Retina (tissue), 1 donor: ENCODE data around the gene THBS1.

Source experiments
- DNase-seq: peaks from one replicate; pipeline ENCODE4 v3.0.0-alpha.2; 2016

Gene THBS1

DNA sequence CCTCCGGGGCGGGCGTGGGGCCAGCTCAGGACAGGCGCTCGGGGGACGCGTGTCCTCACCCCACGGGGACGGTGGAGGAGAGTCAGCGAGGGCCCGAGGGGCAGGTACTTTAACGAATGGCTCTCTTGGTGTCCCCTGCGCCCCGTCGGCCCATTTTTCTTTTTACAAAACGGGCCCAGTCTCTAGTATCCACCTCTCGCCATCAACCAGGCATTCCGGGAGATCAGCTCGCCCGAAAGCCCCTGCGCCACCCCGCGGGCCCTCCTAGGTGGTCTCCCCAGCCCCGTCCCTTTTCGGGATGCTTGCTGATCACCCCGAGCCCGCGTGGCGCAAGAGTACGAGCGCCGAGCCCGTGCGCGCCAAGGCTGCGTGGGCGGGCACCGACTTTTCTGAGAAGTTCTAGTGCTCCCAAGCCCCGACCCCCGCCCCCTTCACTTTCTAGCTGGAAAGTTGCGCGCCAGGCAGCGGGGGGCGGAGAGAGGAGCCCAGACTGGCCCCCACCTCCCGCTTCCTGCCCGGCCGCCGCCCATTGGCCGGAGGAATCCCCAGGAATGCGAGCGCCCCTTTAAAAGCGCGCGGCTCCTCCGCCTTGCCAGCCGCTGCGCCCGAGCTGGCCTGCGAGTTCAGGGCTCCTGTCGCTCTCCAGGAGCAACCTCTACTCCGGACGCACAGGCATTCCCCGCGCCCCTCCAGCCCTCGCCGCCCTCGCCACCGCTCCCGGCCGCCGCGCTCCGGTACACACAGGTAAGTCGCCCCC, at the start of gene THBS1:
Gene THBS1, plus strand, starts transcription at position 595 of the 757 bp plus-strand sequence. CDS start 779 bp downstream, outside the sequence.
- DNase-seq, result peak; percentile 87

DNA sequence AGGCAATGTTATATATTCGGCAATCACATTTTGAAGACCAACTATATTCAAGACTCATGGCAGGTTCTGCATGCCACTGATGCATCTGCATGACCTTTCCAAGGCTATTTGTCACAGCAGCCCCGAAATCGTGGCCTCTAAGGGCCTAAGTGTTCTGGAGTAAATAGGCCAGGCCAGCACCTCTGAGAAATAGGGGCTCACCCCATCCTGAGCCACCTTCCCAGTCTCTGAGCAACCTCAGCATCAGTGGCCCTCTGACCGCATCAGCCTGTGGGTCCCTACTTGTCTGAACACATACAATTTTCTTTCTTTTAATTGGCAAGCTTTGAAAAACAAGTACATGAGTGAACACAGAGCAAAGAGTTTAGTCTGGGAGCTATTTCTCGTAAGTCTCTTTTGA, 45.9 kb upstream of the THBS1 start:
- no peak for DNase-seq

GRCh38 chr15:39535466-39535865, 45.4 kb upstream of the THBS1 start:
- DNase-seq, result no peak

- no peak for DNase-seq
Measured at GRCh38 chr15:39538936-39539335, 41.9 kb upstream of the THBS1 start.

GRCh38 chr15:39539466-39539865, 41.4 kb upstream of the THBS1 start:
- DNase-seq, result no peak

GRCh38 chr15:39539973-39540558, 40.8 kb upstream of the THBS1 start:
- no peak for DNase-seq

GRCh38 chr15:39542385-39543065, 38.4 kb upstream of the THBS1 start:
- no peak for DNase-seq

DNA sequence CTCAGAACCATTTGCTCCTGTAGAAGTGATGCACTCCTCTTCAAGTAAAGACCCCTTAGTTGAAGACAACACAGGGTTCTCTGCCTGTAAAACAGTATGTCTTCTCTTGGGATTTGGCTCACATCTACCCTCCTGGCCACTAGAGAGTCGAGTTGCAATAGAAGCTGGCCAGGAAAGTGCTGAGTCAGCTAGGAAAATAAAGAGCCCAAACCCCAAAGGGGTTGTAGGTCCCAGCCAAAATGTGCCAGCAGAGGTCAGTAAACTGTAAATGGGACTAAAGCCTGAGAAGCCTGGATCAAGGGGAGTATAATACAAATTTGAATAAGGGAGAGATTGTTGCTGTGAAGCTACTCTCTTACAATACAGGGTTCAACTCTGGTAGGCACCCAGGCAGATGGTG, 37.2 kb upstream of the THBS1 start:
- no peak for DNase-seq

GRCh38 chr15:39546842-39547241, 34.0 kb upstream of the THBS1 start:
- DNase-seq, result no peak

GRCh38 chr15:39548561-39548960, 32.3 kb upstream of the THBS1 start:
- no peak for DNase-seq

DNA sequence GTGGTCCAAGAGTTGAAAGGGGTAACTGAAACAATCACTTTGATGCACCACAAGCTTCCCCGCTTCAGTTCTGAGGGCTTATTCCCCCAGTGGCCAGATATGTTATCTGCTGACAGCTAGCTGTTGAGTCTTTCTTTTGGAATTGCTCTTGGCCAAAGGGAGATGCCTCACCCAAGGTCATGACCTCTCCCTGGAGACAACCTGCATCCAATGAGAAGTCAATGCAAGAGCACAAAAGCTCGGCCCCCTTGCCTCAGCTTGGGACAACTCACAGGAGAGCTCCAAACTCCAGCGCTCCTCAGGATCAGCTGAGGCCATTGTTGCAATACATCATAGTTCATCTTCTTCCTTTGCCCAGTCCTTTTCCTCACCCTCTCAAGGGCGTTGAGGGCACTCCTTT, 31.0 kb upstream of the THBS1 start:
- no peak for DNase-seq

DNA sequence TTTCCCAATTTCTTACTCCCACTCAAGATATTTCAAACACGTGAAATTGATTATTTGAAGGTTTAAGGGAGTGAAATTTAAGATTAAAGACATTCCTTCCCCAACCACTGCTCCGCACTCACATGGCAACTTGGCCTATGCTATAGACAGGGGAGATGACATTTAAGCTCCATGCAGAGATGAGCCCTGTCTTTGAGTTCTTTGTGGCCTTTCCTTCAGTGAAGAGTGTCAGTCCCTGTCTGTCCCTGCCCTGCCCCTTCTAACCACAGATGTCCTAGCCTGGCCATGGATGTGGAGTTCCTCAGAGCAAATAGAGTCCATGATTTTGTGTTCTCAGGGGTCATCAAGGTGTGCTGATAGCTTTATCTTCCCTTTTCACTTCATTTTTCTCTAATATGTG, 29.4 kb upstream of the THBS1 start:
- DNase-seq, result no peak

DNA sequence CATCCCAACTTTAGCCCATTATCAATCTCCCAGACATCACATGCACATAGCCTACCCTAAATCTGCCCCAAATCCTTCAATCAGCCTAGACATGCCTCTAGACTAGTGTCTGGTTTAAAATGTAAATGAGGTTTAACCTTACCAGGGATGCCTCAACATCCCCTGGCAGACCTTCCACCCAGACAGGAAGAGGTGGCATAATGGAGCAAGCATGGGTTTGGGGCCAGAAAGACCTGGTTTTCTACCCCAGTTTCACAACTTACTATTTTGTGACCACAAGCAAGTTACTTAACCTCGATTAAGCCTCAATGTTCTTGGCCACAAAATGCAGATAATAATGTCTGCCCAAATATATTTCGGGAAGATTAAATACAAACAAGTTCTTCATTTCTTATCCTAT, 28.3 kb upstream of the THBS1 start:
- DNase-seq, result no peak

DNA sequence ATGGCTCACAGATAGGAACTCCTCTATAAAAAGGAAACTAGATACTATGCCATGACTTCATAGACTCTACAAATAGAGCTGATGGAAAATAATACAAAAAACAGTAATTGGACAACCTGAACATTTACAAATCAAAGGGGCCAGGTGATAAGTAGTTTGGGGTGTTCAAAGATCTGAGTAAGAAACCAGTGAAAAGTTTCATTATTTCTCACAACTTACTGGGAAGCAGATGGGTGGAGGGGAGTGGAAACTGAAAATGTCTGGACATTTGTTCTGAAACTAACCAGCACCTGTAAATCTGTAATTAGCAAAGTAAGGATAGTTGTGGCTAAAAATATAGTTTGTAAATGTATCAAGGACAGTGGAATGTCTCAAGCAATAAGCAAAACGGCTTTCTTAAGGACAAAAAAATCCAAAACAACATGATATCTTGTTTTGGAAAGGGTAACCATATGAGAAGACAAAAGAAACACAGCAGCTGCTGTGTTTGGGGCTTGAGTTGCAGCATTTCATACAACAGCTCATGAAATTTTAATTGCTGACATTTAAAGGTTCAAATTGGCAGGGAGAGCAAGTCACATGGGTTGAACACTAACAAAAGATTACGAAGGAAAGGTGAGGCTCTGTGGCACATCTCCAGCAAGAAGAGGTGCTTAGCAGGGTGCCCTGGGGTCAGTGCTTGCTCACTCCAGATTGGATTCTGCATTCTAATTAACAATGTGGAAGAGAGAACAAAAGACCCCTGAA, 26.8 kb upstream of the THBS1 start:
- no peak for DNase-seq

GRCh38 chr15:39554746-39555387, 26.0 kb upstream of the THBS1 start:
- no peak for DNase-seq

GRCh38 chr15:39555885-39556284, 25.0 kb upstream of the THBS1 start:
- DNase-seq, result no peak

DNA sequence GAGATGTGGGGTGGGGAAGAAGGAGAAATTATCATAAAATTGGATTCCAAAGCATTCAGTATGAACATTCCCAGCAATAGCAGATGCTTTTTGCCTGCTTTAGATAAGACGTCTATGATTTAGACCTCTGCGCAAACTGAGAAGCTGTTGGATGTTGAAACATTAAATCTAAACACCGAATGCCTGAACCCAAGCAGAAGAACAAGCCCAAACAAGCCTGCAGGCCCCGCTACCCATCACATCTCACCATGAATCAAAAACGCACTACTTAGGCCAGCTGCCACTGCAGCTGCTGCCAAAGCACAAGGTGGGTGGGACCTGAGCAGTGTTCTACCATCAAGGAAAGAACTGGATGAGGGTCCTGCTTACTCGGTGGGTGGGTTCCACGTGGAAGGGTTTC, 24.4 kb upstream of the THBS1 start:
- DNase-seq, result no peak

GRCh38 chr15:39558421-39558820, 22.5 kb upstream of the THBS1 start:
- DNase-seq, result no peak

DNA sequence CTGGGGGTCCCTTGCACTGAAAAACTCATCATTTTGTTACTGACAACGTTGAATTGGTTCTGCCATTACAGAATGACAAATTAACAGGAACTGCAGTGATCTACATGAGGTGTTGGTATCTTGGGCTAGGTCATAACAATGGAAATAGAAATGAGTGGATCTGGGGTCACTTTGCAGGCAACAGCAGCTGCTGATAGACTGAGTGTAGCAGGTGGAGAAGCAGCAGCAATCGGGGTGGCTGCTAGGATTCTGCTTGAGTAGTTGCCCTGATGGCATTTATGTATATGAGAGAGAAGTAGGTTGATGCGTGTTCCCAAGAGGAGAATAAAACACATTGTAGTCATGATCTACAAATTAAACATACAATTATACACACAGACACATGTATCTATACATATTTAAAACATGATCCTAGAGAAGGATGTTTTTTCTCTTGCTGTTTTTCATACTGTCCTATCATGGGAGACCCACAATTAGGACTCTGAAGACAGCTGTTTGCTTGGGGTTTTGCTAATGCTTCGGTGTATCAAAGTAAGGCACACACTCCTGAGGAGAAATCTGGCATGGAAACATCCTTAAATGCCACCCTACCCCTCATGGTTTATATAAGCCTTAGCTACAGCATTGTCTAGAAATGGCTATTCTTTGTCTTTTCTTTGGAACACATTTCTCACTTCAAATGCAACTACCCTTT, 15.8 kb upstream of the THBS1 start:
- DNase-seq, result no peak

- DNase-seq, result no peak
Measured at GRCh38 chr15:39565851-39566250, 15.0 kb upstream of the THBS1 start.

DNA sequence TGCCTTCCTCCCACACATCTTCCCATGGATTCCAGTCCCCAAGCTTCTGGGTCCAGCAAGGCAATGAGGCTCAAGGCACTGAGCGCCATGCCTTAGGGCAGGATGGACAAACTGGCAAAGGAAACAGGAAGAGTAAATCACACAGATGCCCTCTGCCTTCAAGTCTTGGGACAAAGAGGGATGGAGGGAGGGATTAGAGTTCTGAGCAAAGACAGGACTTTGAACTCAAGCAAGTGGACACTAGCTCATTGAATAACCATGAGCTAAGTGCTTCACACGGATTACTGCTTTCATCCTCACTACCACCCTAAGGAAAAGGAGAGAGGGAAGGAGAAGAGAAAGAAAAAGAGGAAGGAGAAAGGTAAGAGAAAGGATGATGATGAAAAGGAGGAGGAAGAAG, 7.6 kb upstream of the THBS1 start:
- DNase-seq, result no peak

DNA sequence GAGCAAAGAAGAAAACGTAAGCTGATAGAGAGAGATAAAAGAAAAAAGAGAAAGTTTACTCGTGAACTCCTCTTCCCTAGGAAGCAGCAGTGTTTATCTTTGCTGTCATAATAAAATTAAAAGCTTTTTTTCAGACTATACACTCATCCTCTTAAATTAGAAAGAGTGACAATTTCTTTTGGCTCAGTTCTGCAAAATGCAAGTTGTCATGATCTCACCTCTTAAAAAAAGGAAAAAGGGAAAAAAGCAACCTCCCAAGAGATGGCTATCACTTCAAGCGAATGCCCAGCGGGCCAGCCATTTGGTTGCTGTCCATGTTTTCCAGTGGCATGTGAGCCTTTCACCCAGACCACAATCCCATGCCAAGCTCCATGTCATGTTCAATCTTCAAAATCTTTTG, 7.0 kb upstream of the THBS1 start:
- DNase-seq, result no peak
